Activated CD4-positive, CD25-positive, alpha-beta regulatory T cell (primary cell): Measurements from ENCODE around the gene HES2.
"Not testable (repeated sequence)": the region's sequence is repeated elsewhere in the genome, so short reads cannot be mapped to it uniquely, and the experiment has no call there.

Experiments
- DNase-seq, 4 experiments: peaks; one replicate each; lab custom pipeline; 2025; lab: John Stamatoyannopoulos, UW

HES2 gene

GRCh38 chr1:6389971-6390370 lies 29.7 kb downstream of the HES2 start:
- no peak for DNase-seq

GRCh38 chr1:6386371-6386949 lies 33.3 kb downstream of the HES2 start:
- no peak for DNase-seq

GRCh38 chr1:6385488-6386191 lies 34.1 kb downstream of the HES2 start:
- DNase-seq = no peak

- no peak for DNase-seq
Observed at GRCh38 chr1:6384962-6385361, 34.8 kb downstream of the HES2 start.

- DNase-seq = no peak
Observed at GRCh38 chr1:6384135-6384534, 35.6 kb downstream of the HES2 start.

GRCh38 chr1:6380037-6380436 lies 39.7 kb downstream of the HES2 start:
- no peak for DNase-seq

GRCh38 chr1:6378096-6378746 lies 41.5 kb downstream of the HES2 start:
- DNase-seq = no peak

- no peak for DNase-seq
Observed at GRCh38 chr1:6373961-6374720, 45.6 kb downstream of the HES2 start.

- not testable (repeated sequence) for DNase-seq
Observed at GRCh38 chr1:6372236-6372635, 47.5 kb downstream of the HES2 start.

- no peak for DNase-seq
Observed at GRCh38 chr1:6370006-6370405, 49.7 kb downstream of the HES2 start.

GRCh38 chr1:6367381-6368012 lies 52.2 kb downstream of the HES2 start:
- no peak for DNase-seq

- no peak for DNase-seq
Observed at GRCh38 chr1:6365047-6365446, 54.7 kb downstream of the HES2 start.

GRCh38 chr1:6363085-6363884 lies 56.4 kb downstream of the HES2 start:
- DNase-seq = not testable (repeated sequence)
